HG02840 (cell line): ENCODE results near the gene PSME3IP1.
"Not testable (repeated sequence)": the region's sequence is repeated elsewhere in the genome, so short reads cannot be mapped to it uniquely, and the experiment has no call there.

Experiments used
- ATAC-seq: cut with Tn5 transposase; IDR thresholded peaks from one replicate; pipeline ENCODE4 v1.9.1; 2021; ENCODE audit warnings: mild to moderate bottlenecking, moderate library complexity, moderate number of reproducible peaks; ENCODE audit not compliant: unreplicated experiment, low FRiP score

The PSME3IP1 gene

DNA sequence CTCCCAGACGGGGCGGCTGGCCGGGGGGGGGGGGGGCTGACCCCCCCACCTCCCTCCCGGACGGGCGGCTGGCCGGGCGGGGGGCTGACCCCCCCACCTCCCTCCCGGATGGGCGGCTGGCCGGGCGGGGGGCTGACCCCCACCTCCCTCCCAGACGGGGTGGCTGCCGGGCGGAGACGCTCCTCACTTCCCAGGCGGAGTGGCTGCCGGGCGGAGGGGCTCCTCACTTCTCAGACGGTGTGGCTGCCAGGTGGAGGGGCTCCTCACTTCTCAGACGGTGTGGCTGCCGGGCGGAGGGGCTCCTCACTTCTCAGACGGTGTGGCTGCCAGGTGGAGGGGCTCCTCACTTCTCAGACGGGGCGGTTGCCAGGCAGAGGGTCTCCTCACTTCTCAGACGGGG is 15.1 kb upstream of the PSME3IP1 start:
- not testable (repeated sequence) for ATAC-seq

- not testable (repeated sequence) for ATAC-seq
Measured at GRCh38 chr16:57200321-57200720, 14.5 kb upstream of the PSME3IP1 start.

DNA sequence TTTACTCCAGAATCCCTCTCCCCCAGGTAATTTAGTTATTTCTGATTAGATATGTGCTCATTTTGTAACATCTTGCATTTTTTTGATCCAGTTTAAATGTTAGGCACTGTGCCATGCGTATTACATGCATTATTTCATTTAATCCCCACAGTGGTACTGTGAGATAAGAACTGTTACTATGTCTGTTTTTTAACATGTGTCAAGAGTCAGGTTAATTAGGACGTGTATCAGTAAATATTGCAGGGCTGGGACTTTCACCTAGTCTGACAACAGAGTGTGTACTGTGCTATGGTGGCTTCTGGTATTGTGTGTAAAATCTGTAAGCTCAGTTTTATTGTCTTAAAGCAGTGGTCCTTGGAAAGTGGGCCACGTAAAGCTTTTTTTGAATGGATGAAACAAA is 10.9 kb upstream of the PSME3IP1 start:
- ATAC-seq, result no peak

DNA sequence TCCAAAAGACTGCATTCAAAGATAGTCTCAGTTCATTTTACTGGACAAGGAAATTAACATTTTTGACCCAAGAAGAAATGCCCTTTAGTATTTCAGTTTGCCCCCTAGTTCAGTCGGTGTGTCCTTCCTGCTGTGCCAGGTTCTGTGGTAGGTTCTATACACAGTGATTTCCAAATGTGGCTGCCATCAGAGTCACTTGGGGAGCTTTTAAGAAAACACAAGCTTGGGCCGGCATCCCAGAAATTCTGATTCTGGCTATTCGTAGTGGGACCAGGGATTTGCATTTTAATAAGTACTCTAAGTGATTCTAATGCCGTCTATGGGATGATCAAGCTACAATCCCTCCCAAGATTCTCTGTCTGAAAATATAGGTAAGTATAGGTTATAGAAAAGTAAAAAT is 10.4 kb upstream of the PSME3IP1 start:
- no peak for ATAC-seq

DNA sequence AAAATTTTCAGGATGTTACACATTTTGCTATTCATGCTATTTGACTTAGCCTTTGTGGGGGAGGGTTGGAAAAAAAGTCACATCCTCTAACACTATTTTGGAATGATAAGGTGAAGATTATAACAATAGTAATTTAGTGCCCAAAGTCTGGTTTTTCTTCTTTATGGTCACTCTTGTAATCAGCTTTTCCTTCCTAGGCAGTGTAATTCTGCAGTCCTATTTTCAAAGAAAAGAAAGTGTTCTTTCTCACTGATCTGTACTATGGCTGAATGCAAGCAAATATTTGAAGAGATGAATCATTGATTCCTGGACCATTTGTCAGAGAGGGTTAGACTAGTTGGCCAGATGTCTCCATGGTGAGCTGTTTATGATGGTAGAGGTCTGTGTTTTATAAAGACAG is 8.7 kb upstream of the PSME3IP1 start:
- no peak for ATAC-seq

- no peak for ATAC-seq
Measured at GRCh38 chr16:57192720-57193486, 7.1 kb upstream of the PSME3IP1 start.

DNA sequence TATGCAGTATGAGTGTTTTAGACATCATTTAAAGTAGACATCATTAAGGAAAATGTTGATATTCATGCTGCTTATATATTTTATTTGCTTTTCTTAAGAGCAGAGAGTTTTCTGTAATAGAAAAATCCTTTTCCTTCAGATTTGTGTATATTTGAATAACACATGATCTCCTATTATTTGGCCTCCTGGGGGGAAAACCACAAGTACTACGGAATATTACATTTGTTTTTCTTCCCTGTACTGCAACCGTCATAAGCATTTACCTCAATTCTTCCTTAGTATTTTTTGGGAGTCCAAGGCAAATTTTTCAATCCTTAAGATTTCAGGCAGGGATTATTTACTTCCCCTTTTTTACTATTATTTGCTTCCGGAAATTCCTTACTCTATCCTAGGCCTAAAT is 6.3 kb upstream of the PSME3IP1 start:
- ATAC-seq, result no peak

DNA sequence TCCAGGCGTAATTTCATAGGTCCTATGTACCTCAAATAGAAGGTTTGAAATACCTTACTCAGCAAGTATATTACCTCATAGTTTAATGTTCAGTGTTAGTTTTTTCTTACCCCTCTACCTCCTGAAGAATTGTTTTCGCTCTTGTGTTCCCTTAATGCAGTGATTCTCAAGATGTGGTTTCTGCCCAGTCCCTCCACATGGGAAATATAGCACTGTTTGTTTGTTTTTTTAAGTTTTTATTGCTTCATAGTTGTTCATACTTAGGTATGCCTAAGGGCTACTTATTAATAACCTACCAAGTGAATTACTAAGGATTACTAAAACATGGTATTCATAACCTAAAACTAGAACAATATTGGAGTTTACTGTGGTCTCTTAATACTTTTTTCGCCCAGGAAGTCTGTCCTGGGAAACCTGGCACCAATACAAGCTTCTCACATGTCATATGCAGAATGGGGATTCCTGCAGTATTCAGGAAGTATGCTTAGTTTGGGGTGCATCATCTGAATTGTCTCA is 5.3 kb upstream of the PSME3IP1 start:
- no peak for ATAC-seq

DNA sequence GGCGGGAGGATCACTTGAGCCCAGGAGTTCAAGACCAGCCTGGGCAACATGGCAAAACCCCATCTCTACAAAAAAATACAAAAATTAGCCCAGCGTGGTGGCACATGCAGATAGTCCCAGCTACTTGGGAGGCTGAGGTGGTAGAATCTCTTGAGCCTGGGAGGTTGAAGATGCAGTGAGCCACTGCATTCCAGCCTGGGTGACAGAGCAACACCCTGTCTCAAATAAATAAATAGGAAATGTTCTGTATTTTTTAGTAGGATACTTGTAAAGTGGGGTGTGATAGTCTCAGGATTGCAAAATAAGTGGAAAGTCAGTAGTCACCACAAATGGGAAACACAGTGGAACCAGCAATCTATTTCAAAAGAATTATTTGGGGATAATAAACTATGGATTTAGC is 4.3 kb upstream of the PSME3IP1 start:
- ATAC-seq, result no peak

DNA sequence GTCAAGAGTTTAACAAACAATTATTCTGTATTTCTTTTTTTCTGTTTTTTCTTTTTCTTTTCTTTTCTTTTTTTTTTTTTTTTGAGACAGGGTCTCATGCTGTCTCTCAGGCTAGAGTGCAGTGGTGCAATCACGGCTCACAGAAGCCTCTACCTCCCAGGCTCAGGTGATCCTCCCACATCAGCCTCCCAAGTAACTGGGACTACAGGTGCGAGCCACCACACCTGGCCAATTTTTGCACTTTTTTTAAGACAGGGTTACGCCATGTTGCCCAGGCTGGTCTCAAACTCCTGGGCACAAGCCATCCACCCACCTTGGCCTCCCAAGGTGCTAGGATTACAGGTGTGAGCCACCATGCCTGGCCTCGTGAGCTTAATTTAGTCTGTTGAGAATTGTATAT is 3.7 kb upstream of the PSME3IP1 start:
- ATAC-seq, result not testable (repeated sequence)

DNA sequence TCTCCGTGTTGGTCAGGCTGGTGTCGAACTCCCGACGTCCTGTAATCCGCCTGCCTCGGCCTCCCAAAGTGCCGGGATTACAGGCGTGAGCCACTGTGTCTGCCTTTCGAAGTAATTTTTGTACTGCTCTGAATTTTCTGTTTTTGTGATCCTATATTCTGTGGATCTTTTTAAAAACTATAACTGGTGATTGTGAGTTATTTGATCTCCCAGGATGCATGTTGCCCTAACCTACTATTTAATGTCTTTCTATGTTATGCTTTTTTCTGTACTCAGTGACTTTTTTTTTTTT is 2.8 kb upstream of the PSME3IP1 start:
- no peak for ATAC-seq

DNA sequence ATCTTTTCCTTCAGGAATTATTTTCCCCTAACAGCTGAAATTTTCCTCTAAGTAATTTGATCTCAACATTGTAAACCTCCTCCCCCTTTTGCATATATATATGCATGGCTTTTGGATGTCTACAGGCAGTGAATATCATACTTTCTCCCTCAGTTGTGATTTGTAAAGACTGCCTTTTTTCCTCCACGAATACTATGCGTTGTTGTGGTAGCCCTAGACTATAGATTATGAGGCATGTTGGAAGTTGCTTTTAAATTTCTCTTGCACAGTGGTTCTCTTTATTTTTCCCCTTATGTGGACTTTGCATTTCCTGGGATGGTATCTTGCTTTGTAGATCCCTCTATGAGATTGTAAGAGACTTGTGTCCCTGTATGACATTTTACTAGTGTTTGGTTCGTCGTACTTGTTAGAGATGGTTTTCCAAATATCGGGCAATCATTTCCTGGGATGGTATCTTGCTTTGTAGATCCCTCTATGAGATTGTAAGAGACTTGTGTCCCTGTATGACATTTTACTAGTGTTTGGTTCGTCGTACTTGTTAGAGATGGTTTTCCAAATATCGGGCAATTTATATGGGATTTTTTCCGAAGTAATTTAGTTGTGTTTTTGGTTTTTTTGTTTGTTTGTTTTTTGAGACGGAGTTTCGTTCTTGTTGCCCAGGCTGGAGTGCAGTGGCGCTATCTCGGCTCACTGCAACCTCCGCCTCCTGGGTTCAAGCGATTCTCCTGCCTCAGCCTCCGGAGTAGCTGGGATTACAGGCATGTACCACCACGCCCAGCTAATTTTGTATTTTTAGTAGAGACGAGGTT is 2.3 kb upstream of the PSME3IP1 start:
- not testable (repeated sequence) for ATAC-seq

- ATAC-seq, result no peak
Measured at GRCh38 chr16:57186872-57187854, 1.3 kb upstream of the PSME3IP1 start.

DNA sequence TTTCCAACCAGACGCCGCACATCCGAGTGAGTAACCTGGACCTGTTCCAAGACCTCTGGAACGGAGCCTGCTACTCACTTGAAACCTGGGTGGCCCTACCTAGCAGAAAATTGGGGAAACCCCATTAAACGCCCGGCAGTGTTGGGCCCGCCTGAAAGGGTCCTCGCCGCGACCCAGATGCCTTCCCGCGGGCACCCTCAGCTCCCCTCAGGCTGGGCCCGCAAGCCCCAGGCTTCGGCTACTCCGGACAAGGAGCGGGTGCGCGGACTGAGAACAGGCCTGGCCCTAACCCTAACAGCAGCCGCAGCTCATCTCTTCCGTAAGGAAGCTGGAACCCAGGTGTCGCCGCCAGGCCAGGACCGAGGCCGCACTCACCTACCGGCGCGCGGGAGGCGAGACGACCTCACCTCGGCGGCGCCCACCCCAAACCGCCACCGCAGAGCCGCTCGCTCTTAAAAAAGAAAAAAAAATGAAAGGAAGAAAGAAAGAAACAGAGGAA is 344 bp downstream of the PSME3IP1 start:
- peak; percentile 32 for ATAC-seq

- no peak for ATAC-seq
Measured at GRCh38 chr16:57184887-57185445, 873 bp downstream of the PSME3IP1 start.

- ATAC-seq, result no peak
Measured at GRCh38 chr16:57184113-57184512, 1.7 kb downstream of the PSME3IP1 start.

DNA sequence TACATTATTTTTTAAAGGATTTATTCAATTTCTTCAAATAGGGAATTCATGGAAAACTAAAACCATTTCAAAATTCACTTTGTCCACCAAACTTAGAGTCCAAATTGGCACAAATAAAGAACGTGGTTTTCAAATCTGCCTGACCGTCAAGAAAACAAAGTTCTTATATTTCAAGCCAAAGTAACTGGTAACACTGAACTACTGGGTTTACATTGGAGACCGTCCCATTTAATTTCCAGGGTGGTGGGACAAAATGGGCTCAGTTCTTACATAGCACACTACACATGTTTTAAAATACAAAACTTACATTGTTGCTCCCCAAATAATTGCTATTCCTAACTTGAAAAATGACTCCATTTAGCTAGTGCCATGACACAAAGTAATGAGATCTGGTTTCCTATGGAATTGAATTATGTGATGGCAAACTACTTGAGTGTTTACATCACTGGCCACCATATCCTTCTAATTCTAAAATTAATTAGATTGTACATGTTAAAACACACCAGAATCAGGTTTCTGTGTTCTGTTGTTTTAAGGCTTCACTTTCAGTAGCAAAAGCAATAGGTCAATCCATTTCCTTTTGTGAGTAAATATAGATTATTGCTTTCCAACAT is 6.5 kb downstream of the PSME3IP1 start:
- no peak for ATAC-seq

DNA sequence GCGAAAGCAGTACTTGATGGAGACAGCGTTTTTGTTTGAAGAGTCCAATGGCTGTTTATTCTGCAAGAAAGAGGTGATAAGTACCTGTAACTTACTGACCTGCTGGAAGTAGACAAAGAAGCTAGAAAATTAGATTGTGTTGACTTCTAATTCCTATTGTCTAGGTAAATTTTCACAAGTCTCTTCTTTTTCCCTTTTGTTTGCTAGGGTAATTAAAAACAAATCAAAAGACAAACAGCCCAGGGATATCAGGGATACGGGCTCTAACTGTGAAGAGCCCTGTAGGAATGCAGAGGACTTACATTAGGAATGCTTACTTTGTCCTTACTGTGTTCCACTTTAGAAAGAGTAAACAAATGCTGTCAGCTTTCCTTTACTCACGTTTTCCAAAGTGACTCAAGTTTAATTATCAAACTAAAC is 7.0 kb downstream of the PSME3IP1 start:
- no peak for ATAC-seq

DNA sequence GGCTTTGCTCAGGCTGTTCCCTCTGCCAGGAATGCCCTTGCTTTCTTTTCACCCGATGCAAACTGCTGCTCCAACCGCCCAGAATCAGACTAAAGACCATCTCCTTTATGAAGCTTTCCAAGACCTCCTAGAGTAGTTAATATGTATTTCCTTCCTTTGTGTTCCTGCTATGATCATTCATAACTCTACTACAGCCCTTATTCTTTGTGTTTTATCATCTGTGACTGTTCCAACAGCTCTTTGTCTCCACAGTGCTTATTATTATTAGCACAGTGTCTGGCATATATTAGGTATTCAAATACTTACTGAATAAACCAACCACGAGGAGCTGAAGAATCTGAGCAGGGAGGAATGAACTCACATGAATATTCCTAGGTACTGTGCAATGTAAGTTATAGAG is 7.6 kb downstream of the PSME3IP1 start:
- no peak for ATAC-seq

GRCh38 chr16:57175896-57176295 is 9.9 kb downstream of the PSME3IP1 start:
- no peak for ATAC-seq
